OCI-LY1 (cell line): ENCODE results near the gene AIRE.

Experiments used
- H2AFZ ChIP-seq: fragments of 200-600 bp; sonication (generic), shearing (Covaris generic); 2 replicates; pipeline ENCODE4 v1.6.0; 2014; ENCODE audit warnings: antibody characterized with exemption, mild to moderate bottlenecking, low read length
- H3F3A ChIP-seq: fragments of 200-600 bp; sonication (generic), shearing (Covaris generic); 2 replicates; pipeline ENCODE4 v1.6.0; 2014; ENCODE audit warnings: mild to moderate bottlenecking, antibody characterized with exemption, low read length, moderate library complexity; ENCODE audit not compliant: insufficient read depth
- H3K27ac ChIP-seq: fragments of 200-600 bp; sonication (generic); 2 replicates; pipeline ENCODE4 v1.5.1; 2014; ENCODE audit warnings: low read length, mixed run types, mild to moderate bottlenecking, low read depth; ENCODE audit not compliant: poor library complexity, severe bottlenecking
- H3K27me3 ChIP-seq: fragments of 200-600 bp; sonication (generic); 2 replicates; pipeline ENCODE4 v1.6.0; 2014; ENCODE audit warnings: antibody characterized with exemption, mild to moderate bottlenecking, low read length, moderate library complexity; ENCODE audit not compliant: insufficient read depth
- H3K36me3 ChIP-seq: fragments of 200-600 bp; sonication (generic); 2 replicates; pipeline ENCODE4 v1.6.1; 2014; ENCODE audit warnings: mild to moderate bottlenecking, antibody characterized with exemption, low read length, moderate library complexity, mixed read lengths; ENCODE audit not compliant: insufficient read depth
- H3K4me1 ChIP-seq: fragments of 200-600 bp; sonication (generic); 2 replicates; pipeline ENCODE4 v1.5.1; 2014; ENCODE audit warnings: mild to moderate bottlenecking, low read length, moderate library complexity; ENCODE audit not compliant: insufficient read depth, severe bottlenecking
- H3K4me2 ChIP-seq: fragments of 200-600 bp; sonication (generic), shearing (Covaris generic); 2 replicates; pipeline ENCODE4 v1.6.1; 2014; ENCODE audit warnings: low read length
- H3K4me3 ChIP-seq: fragments of 200-600 bp; sonication (generic); 2 replicates; pipeline ENCODE4 v1.5.1; 2014; ENCODE audit warnings: low read length, low read depth, mild to moderate bottlenecking, mixed read lengths; ENCODE audit not compliant: poor library complexity, severe bottlenecking
- H3K79me2 ChIP-seq: fragments of 200-600 bp; shearing (Covaris generic); 2 replicates; pipeline ENCODE4 v1.6.1; 2016; ENCODE audit warnings: mixed run types, low read length, mixed read lengths; ENCODE audit not compliant: insufficient read depth
- H3K9ac ChIP-seq: fragments of 200-600 bp; sonication (generic), shearing (Covaris generic); 2 replicates; pipeline ENCODE4 v1.6.1; 2014; ENCODE audit warnings: mild to moderate bottlenecking, low read length, mixed read lengths
- H3K9me2 ChIP-seq: fragments of 200-600 bp; sonication (generic), shearing (Covaris generic); 2 replicates; pipeline ENCODE4 v1.6.1; 2014; ENCODE audit warnings: low read depth, mild to moderate bottlenecking, low read length, mixed read lengths
- H3K9me3 ChIP-seq: fragments of 200-600 bp; shearing (Covaris generic); 2 replicates; pipeline ENCODE4 v1.6.1; 2014; ENCODE audit warnings: low read length, mixed read lengths
- H4K20me1 ChIP-seq: fragments of 200-600 bp; sonication (generic), shearing (Covaris generic); 2 replicates; pipeline ENCODE4 v1.6.0; 2016; ENCODE audit warnings: mild to moderate bottlenecking, low read length; ENCODE audit not compliant: insufficient read depth
- EZH2 ChIP-seq: fragments of 200-600 bp; sonication (generic), shearing (Covaris generic); IDR thresholded peaks from 2 replicates; pipeline ENCODE4 v1.8.0; 2017; ENCODE audit warnings: borderline replicate concordance, mixed run types, mild to moderate bottlenecking, antibody characterized with exemption, low read length, moderate library complexity, mixed read lengths
- TF ChIP-seq, protein P1 (sequence below): fragments of 200-600 bp; sonication (generic), shearing (Covaris generic); IDR thresholded peaks from 2 replicates; pipeline ENCODE4 v1.5.1; 2017; ENCODE audit warnings: mild to moderate bottlenecking, antibody characterized with exemption, low read length, moderate library complexity, mixed read lengths

Gene AIRE

DNA sequence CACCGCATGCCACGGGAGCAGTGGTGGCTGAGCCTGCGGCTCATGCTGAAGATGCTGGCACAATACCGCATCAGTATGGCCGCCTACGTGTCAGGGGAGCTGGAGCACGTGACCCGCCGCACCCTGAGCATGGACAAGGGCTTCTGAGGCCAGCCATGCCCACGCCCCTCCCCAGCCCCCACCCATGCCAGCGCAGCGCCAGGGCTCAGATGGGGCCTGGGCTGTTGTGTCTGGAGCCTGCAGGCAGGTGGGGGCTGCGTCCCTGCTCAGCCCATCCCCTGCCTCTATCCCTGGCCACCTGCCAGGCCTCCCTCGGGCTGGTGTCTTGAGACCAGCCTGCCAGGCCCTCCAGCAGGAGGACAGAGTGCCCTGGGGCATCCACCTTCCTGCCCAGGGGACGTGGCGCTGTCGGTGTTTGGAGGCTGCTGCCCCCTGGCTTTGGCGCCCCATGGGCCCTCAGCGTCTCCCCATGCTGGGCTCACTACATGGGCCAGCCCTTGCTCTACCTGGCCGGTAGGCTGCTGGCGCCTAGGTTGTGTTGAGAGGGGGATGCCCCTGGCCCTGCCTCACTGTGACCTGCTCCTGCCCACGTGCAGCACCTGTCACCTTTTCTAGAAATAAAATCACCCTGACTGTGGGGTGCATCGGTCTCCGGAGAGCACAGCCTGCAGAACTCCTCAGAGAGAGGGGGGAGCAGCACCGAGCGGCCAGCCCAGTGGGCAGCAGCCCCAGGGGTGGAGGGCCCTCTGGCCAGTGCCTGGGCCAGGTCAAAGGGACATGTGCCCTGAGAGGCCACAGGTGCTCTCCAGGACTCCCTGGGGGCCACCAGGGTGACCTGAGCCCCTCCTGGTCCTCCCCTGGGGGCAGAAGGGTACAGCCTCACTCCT, 41.3 kb downstream of the AIRE start:
- H3K4me2 ChIP-seq = no peak overlapping the region
- H3K27me3 ChIP-seq = peaks cover 8% of the 10 kb centered on the region; the same call in 1 of the 2 replicates
- no peak overlapping the region for H3K27ac ChIP-seq
- H3K9me3 ChIP-seq = no peaks in the 10 kb centered on the region
- TF ChIP-seq EZH2 = no peak
- TF ChIP-seq, protein P1, sequence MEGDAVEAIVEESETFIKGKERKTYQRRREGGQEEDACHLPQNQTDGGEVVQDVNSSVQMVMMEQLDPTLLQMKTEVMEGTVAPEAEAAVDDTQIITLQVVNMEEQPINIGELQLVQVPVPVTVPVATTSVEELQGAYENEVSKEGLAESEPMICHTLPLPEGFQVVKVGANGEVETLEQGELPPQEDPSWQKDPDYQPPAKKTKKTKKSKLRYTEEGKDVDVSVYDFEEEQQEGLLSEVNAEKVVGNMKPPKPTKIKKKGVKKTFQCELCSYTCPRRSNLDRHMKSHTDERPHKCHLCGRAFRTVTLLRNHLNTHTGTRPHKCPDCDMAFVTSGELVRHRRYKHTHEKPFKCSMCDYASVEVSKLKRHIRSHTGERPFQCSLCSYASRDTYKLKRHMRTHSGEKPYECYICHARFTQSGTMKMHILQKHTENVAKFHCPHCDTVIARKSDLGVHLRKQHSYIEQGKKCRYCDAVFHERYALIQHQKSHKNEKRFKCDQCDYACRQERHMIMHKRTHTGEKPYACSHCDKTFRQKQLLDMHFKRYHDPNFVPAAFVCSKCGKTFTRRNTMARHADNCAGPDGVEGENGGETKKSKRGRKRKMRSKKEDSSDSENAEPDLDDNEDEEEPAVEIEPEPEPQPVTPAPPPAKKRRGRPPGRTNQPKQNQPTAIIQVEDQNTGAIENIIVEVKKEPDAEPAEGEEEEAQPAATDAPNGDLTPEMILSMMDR = no peak
- no peaks in the 10 kb centered on the region for H3K9me2 ChIP-seq
- no peak overlapping the region for H3K9ac ChIP-seq
- H3K4me3 ChIP-seq = no peak overlapping the region
- no peak overlapping the region for H2AFZ ChIP-seq
- no peaks in the 10 kb centered on the region for H3F3A ChIP-seq
- H4K20me1 ChIP-seq = no peaks in the 10 kb centered on the region
- peaks cover 45% of the 10 kb centered on the region for H3K36me3 ChIP-seq
- no peaks in the 10 kb centered on the region for H3K4me1 ChIP-seq
- no peaks in the 10 kb centered on the region for H3K79me2 ChIP-seq

DNA sequence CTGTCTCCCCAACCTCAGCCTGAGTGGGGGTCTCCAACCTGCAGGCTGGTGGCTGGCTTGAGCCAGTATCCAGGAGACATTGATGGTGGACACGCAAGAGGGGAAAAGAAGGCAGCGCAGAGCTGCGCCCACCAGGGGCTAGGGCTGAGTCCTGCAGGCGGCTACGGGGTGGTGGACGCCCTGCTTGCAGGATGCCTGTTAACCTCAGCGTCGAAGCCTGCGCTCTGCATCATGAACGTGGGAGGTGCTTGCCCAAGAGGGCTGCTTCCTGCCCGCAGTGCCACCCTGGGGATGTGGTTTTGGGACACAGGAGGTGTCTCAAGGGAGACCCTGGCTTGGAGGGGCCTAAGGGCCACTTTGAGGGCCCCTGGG, 41.9 kb downstream of the AIRE start:
- Histone ChIP-seq H3K4me3 (no peak overlapping the region), H2AFZ (no peak overlapping the region), H3K27me3 (peaks cover 8% of the 10 kb centered on the region; the same call in 1 of the 2 replicates), H3K4me2 (no peak overlapping the region), H3K9me2 (no peaks in the 10 kb centered on the region), H3K9me3 (no peaks in the 10 kb centered on the region), H3K27ac (no peak overlapping the region), H3K9ac (no peak overlapping the region), H3K36me3 (peaks cover 41% of the 10 kb centered on the region), H3K79me2 (no peaks in the 10 kb centered on the region), H3K4me1 (no peaks in the 10 kb centered on the region), H3F3A (no peaks in the 10 kb centered on the region), H4K20me1 (no peaks in the 10 kb centered on the region)
- TF ChIP-seq, protein P1 = no peak
- no peak for TF ChIP-seq EZH2

DNA sequence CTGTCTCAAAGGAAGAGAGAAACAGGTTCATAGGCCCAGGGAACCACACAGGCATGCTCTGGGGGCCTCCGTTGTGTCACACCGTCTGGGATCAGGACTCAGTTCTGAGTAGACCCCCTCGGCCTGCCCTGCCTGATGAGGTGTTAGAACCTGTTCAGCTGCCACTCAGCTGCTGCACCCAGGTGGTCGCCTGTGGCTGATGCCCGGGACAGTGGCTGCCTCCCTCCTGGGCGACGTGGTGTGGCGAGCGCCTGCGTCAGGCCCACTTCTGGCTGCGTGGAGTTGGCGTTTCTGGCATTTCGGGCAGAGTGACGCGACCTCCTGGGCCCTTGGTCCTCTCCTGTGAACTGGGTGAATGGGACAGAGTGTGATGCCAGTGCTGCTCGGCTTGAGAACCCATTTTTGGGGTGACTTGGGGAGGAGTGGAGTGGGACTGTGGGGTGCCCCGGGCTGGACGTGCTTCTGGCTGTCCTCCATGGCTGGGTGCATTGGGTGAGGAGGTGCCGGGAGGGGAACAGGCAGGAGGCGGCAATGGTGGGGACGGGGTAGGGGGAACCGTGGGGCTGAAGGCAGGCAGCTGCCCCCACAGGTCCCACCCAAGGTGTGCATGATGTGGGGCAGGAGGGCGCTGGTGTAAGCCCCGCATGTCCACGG, 42.7 kb downstream of the AIRE start:
- peaks cover 38% of the 10 kb centered on the region for H3K36me3 ChIP-seq
- no peak overlapping the region for H3K27ac ChIP-seq
- H3K9me3 ChIP-seq = no peaks in the 10 kb centered on the region
- no peaks in the 10 kb centered on the region for H4K20me1 ChIP-seq
- no peak overlapping the region for H2AFZ ChIP-seq
- H3F3A ChIP-seq = no peaks in the 10 kb centered on the region
- no peaks in the 10 kb centered on the region for H3K79me2 ChIP-seq
- H3K9me2 ChIP-seq = no peaks in the 10 kb centered on the region
- peaks cover 8% of the 10 kb centered on the region; the same call in 1 of the 2 replicates for H3K27me3 ChIP-seq
- H3K4me3 ChIP-seq = no peak overlapping the region
- no peak overlapping the region for H3K4me2 ChIP-seq
- no peak overlapping the region for H3K9ac ChIP-seq
- TF ChIP-seq, protein P1 = no peak
- TF ChIP-seq EZH2 = no peak
- H3K4me1 ChIP-seq = no peaks in the 10 kb centered on the region
